Caco-2 (cell line): Measurements from ENCODE around the gene NPW. TPM values are rescaled to one million over a fixed set of nuclear protein-coding genes. Genes with fewer than 3 reads are reported as not detected.

Source experiments
- BruUV-seq: library from RNA; stranded (reverse); fragments of 400-500 nt; replicated peaks from 2 replicates; lab custom pipeline; 2021; lab: Mats Ljungman, UMichigan
- CTCF ChIA-PET: fragments of 300-600 bp; sonication (Branson Sonifier 250); formaldehyde crosslinking; loops from one replicate; lab custom pipeline; 2022; ENCODE audit warnings: antibody characterized with exemption; lab: Charles Lee
- POLR2A ChIA-PET: fragments of 300-600 bp; sonication (Branson Sonifier 250); formaldehyde crosslinking; loops from one replicate; lab custom pipeline; 2022; ENCODE audit warnings: antibody characterized with exemption; lab: Charles Lee
- DNase-seq, 2 experiments: peaks; one replicate each; pipeline versions ENCODE4 v3.0.0 to v3.0.0-alpha.2; 2020 to 2022
- H3K27me3 ChIP-seq: replicated peaks from 2 replicates; pipeline ENCODE4 v1.6.0; 2011; ENCODE audit warnings: low read length; ENCODE audit not compliant: control insufficient read depth, insufficient read depth
- H3K36me3 ChIP-seq: 2 replicates; pipeline ENCODE4 v1.5.1; 2011; ENCODE audit warnings: low read length; ENCODE audit not compliant: control insufficient read depth, insufficient read depth
- H3K4me1 ChIP-seq: fragments of 250-450 bp; sonication (Bioruptor Pico); 2 replicates; pipeline ENCODE4 v1.5.1; 2020; ENCODE audit warnings: mild to moderate bottlenecking
- H3K4me3 ChIP-seq: 2 replicates; pipeline ENCODE4 v1.5.1; 2011; ENCODE audit warnings: low read depth, mild to moderate bottlenecking, control low read depth, low read length
- H3K9me3 ChIP-seq: fragments of 250-450 bp; sonication (Bioruptor Pico); 2 replicates; pipeline ENCODE4 v1.5.1; 2020; ENCODE audit warnings: mild to moderate bottlenecking, moderate library complexity
- H3K27ac Mint-ChIP-seq: one replicate; pipeline ENCODE4 v1.8.0; 2022; ENCODE audit warnings: mixed read lengths; ENCODE audit not compliant: unreplicated experiment
- H3K27me3 Mint-ChIP-seq: one replicate; pipeline ENCODE4 v1.8.0; 2022; ENCODE audit warnings: mixed read lengths; ENCODE audit not compliant: insufficient read depth, unreplicated experiment
- H3K36me3 Mint-ChIP-seq: one replicate; pipeline ENCODE4 v1.8.0; 2022; ENCODE audit warnings: mild to moderate bottlenecking, mixed read lengths; ENCODE audit not compliant: insufficient read depth, unreplicated experiment
- H3K4me1 Mint-ChIP-seq: one replicate; pipeline ENCODE4 v1.8.0; 2022; ENCODE audit warnings: low read depth, mixed read lengths; ENCODE audit not compliant: unreplicated experiment
- H3K4me3 Mint-ChIP-seq: one replicate; pipeline ENCODE4 v1.8.0; 2022; ENCODE audit warnings: mild to moderate bottlenecking, moderate library complexity, mixed read lengths; ENCODE audit not compliant: unreplicated experiment
- H3K9me3 Mint-ChIP-seq: one replicate; pipeline ENCODE4 v1.8.0; 2022; ENCODE audit warnings: mixed read lengths; ENCODE audit not compliant: unreplicated experiment
- intact Hi-C: fragments of 100-400 bp; cut with micrococcal nuclease; formaldehyde crosslinking; loops from one replicate; pipeline ENCODE4 v1.10.0; 2022; ENCODE audit not compliant: unreplicated experiment
- total RNA-seq: library from RNA; stranded (reverse); gene quantifications from 2 replicates; pipeline ENCODE4 v1.2.3, GENCODE V29; 2022
- TF ChIP-seq, protein P1 (sequence below), 2 experiments: fragments of 200-600 bp in 1 of 2; IDR thresholded peaks; 1 replicate in 1 of 2; 2 replicates in 1 of 2; pipeline versions ENCODE4 v1.5.1 to v1.8.0; 2011 to 2022; ENCODE audit warnings: antibody characterized with exemption in 1 of 2, control low read depth in 1 of 2, inconsistent platforms in 1 of 2, low read depth in 1 of 2, low read length in 1 of 2, mild to moderate bottlenecking in 1 of 2, moderate library complexity in 1 of 2; ENCODE audit not compliant: insufficient read depth in 1 of 2, severe bottlenecking in 1 of 2, unreplicated experiment in 1 of 2

The NPW gene
- total RNA-seq, 1 experiment from 2014 or later = 6.1 TPM

DNA sequence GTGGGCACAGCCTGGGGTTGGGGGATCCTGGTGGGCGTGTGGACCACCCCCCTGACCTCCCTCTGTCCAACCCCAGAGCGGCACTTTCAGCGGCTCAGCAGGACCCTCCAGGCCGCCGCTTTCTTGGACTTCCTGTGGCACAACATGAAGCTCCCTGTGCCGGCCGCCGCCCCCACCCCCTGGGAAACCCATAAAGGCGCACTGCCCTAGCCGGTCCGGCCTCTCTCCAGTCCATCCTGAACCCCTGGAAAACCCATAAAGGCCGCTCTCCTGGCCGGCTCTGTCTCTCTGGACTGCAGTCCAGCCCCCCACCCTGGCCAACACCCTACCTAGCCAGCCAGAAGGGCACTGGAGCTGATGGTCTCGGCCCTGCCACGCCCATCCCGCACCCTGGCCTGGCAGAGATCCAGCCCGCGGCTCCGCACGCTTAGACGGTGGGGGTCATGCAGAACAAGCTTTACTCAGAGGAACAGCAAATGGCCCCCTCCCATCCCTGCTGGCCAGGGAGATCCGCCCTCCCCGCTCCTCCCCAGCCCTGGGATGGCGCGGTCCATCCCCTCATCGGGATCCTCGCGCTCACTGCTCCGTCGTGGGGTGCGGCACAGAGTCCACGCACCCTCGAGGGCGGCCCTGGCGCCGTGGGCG, 41.0 kb upstream of the NPW start:
- POLR2A ChIA-PET = no interaction called here
- Histone ChIP-seq H3K4me1 (peaks cover 6% of the 10 kb centered on the region; the same call in 1 of the 2 replicates), H3K36me3 (no peaks in the 10 kb centered on the region; the same call in 1 of the 2 replicates), H3K27me3 (no peaks in the 10 kb centered on the region), H3K9me3 (no peaks in the 10 kb centered on the region), H3K4me3 (no peak overlapping the region)
- no TSS peak for BruUV-seq
- Mint-ChIP-seq H3K27me3 (no peaks in the 10 kb centered on the region), H3K27ac (no peak overlapping the region), H3K4me1 (peaks cover 7% of the 10 kb centered on the region), H3K36me3 (peaks cover 36% of the 10 kb centered on the region), H3K9me3 (no peaks in the 10 kb centered on the region), H3K4me3 (no peak overlapping the region)
- TF ChIP-seq, protein P1, sequence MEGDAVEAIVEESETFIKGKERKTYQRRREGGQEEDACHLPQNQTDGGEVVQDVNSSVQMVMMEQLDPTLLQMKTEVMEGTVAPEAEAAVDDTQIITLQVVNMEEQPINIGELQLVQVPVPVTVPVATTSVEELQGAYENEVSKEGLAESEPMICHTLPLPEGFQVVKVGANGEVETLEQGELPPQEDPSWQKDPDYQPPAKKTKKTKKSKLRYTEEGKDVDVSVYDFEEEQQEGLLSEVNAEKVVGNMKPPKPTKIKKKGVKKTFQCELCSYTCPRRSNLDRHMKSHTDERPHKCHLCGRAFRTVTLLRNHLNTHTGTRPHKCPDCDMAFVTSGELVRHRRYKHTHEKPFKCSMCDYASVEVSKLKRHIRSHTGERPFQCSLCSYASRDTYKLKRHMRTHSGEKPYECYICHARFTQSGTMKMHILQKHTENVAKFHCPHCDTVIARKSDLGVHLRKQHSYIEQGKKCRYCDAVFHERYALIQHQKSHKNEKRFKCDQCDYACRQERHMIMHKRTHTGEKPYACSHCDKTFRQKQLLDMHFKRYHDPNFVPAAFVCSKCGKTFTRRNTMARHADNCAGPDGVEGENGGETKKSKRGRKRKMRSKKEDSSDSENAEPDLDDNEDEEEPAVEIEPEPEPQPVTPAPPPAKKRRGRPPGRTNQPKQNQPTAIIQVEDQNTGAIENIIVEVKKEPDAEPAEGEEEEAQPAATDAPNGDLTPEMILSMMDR (IDR thresholded peaks at IDR 0.05; ENCODE audit: insufficient read depth in 1 of 2, low read depth in 1 of 2, low read length in 1 of 2, severe bottlenecking in 1 of 2, unreplicated experiment in 1 of 2) = no peak
- CTCF ChIA-PET = no interaction called here
- intact Hi-C loops = no loop called here
- DNase-seq = no peak

- Histone ChIP-seq H3K9me3 (no peaks in the 10 kb centered on the region), H3K4me3 (no peak overlapping the region), H3K4me1 (peaks cover 6% of the 10 kb centered on the region; the same call in 1 of the 2 replicates), H3K36me3 (no peaks in the 10 kb centered on the region; the same call in 1 of the 2 replicates), H3K27me3 (no peaks in the 10 kb centered on the region)
- H3K4me3 Mint-ChIP-seq = no peak overlapping the region
- intact Hi-C loops = no loop called here
- no peak for DNase-seq
- TF ChIP-seq, protein P1 (IDR thresholded peaks at IDR 0.05; ENCODE audit: insufficient read depth in 1 of 2, low read depth in 1 of 2, low read length in 1 of 2, severe bottlenecking in 1 of 2, unreplicated experiment in 1 of 2) = no peak
- BruUV-seq = no TSS peak
- H3K36me3 Mint-ChIP-seq = peaks cover 45% of the 10 kb centered on the region
- no peaks in the 10 kb centered on the region for H3K9me3 Mint-ChIP-seq
- ChIA-PET CTCF (interaction anchor here (0.6 kb wide), 1 partner anchor 15 kb away, joined by 6 read pairs; the partner anchor contains the start of gene RPS2), POLR2A (no interaction called here)
- peaks cover 7% of the 10 kb centered on the region for H3K4me1 Mint-ChIP-seq
- no peaks in the 10 kb centered on the region for H3K27me3 Mint-ChIP-seq
- H3K27ac Mint-ChIP-seq = no peak overlapping the region
Observed at GRCh38 chr16:1979271-1980029, 40.1 kb upstream of the NPW start.

- POLR2A ChIA-PET = interaction anchor here (0.5 kb wide), 1 partner anchor 110 kb away, joined by 5 read pairs; no protein-coding TSS in a partner anchor
- Mint-ChIP-seq H3K9me3 (no peaks in the 10 kb centered on the region), H3K27ac (no peak overlapping the region), H3K36me3 (peaks cover 46% of the 10 kb centered on the region), H3K4me3 (no peak overlapping the region), H3K4me1 (peaks cover 7% of the 10 kb centered on the region), H3K27me3 (no peaks in the 10 kb centered on the region)
- H3K9me3 ChIP-seq = no peaks in the 10 kb centered on the region
- intact Hi-C loops = no loop called here
- H3K4me1 ChIP-seq = peaks cover 10% of the 10 kb centered on the region
- TF ChIP-seq, protein P1 (IDR thresholded peaks at IDR 0.05; ENCODE audit: insufficient read depth in 1 of 2, low read depth in 1 of 2, low read length in 1 of 2, severe bottlenecking in 1 of 2, unreplicated experiment in 1 of 2) = no peak
- CTCF ChIA-PET = interaction anchor here (1.5 kb wide), 1 partner anchor 23 kb away, joined by 3 read pairs; no protein-coding TSS in a partner anchor
- H3K27me3 ChIP-seq = no peaks in the 10 kb centered on the region
- BruUV-seq = no TSS peak
- H3K36me3 ChIP-seq = no peaks in the 10 kb centered on the region; the same call in 1 of the 2 replicates
- DNase-seq = no peak
- no peak overlapping the region for H3K4me3 ChIP-seq
Observed at GRCh38 chr16:1980030-1980769, 39.4 kb upstream of the NPW start.
